Measurements from ENCODE around the gene SLC26A4.
"Not testable (repeated sequence)": the region's sequence is repeated elsewhere in the genome, so short reads cannot be mapped to it uniquely, and the experiment has no call there.

The SLC26A4 gene

DNA sequence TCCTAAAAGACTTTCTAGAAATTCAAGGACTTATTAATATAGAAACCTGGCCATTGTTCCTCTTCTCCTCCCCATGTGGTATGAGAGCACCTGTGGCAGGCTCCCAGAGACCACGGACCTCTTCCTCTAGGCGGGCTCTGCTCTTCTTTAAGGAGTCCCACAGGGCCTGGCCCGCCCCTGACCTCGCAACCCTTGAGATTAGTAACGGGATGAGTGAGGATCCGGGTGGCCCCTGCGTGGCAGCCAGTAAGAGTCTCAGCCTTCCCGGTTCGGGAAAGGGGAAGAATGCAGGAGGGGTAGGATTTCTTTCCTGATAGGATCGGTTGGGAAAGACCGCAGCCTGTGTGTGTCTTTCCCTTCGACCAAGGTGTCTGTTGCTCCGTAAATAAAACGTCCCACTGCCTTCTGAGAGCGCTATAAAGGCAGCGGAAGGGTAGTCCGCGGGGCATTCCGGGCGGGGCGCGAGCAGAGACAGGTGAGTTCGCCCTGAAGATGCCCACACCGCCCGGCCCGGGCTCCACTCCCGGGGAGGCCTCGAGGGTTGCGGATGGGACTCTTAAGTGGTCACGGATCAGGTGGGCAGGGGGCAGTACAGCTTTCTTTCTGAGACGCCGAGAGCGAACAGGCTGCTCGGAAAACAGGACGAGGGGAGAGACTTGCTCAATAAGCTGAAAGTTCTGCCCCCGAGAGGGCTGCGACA is at the start of gene SLC26A4:
Gene SLC26A4, plus strand, starts transcription at position 448 of the 700 bp plus-strand sequence. CDS start 814 bp downstream, outside the sequence.
- no peak for DNase-seq (ENCODE audit: low read depth)

DNA sequence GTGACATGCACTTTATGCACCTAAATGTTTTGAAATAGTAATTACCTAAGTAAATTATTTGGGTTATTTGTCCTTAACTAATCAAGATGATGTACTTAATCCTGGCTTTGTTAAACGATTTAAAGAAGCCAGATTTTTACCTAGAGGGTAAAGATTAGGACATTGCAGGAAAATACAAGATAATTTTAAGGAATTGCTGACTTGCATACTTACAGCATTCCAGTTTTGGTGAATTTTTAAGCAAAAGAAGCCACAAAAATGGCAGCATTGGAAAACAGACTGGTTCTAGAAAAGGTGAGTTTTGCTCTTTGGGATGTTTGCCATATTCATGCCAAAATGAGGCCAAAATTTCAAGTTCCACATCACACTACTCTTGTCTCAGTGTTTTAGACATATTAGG is 47.2 kb upstream of the SLC26A4 start:
- DNase-seq (ENCODE audit: low read depth), result no peak

DNA sequence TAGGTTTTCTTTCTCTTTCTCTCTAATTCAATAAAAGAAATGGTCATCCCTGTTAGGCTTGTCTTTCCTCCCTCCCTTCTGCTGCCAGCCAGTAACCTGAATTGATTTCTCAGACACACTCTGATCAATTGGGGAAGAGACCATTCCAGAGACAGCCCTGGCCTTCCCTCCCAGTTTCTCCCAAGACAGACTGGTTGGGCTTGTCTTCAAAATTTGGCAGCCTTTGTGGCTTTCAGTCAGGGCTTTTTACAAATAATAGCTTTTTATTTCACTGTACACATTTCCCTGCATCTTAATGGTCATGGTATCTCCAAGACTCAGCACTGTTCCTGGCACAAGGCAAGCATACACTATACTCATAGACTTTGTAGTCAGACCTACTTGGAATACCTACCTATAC is 46.7 kb upstream of the SLC26A4 start:
- DNase-seq (ENCODE audit: low read depth), result no peak

DNA sequence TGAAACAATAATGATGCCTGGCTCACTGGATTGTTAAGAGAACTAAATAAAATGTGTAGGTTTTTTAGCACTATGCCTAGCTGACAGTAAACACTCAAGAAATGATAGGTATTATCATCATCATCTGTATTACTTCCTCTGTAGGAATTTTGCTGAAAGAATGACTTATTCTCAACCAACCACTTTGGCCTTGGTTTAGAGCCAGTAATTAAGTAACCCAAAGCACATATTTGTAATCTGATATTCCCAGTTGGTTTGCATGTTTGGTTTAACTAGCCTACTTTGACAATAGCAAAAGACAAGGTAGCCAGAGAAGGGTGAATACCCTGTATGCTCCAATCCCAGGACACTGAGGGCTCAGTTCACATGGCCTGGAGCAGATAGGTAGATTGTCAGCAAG is 46.2 kb upstream of the SLC26A4 start:
- no peak for DNase-seq (ENCODE audit: low read depth)

DNA sequence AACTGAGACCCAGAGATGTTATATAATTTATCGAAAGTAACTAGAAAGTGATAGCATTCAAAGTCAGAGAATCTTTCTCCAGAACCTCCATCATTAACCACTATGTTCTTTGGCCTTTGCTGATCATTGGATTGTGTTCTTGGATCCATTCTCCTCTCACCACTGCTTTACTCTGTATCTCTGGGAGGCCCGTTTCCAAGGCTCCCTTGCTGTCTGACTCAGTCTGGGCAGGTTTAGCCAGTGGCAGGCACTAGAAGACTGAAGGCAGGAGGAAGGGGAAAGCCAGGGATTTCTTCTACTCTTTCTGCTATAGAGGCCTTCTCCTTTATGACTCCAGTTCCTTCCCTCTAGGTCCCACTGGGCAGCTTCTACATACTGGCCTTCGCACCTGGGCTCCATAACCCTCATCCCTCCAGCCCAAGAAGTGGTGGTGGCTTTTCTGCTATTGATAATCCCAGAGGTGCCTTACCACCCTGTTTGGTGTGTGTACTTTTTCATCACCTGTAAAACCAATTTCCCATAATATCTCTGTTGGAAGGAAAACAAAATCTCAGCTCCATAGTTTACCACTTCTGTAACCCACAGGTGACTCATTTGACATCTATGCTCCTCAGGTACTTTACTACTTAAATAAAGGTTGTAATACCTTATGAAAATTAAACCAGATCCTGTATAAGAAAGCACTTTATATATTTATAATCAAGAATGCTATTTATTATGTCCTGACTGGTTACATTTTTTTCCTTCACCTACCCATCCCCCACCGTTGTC is 44.5 kb upstream of the SLC26A4 start:
- no peak for DNase-seq (ENCODE audit: low read depth)

DNA sequence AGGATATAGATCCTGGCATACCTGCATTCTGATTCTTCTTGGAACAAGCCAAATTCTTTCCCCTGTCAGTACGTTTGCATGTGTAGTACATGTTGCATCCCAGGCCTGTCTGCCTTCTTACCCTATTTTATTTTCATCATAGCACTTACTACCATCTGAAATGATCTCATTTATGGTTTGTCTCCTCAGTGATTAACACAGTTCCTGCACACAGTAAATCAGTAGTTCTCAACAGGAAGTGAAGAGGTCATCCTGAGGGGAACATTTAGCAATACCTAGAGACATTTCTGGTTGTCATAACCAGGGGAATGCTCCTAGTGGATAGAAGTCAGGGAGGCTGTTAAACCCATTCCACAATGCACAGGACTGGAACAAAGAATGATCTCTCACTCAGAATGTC is 38.2 kb upstream of the SLC26A4 start:
- no peak for DNase-seq (ENCODE audit: low read depth)

DNA sequence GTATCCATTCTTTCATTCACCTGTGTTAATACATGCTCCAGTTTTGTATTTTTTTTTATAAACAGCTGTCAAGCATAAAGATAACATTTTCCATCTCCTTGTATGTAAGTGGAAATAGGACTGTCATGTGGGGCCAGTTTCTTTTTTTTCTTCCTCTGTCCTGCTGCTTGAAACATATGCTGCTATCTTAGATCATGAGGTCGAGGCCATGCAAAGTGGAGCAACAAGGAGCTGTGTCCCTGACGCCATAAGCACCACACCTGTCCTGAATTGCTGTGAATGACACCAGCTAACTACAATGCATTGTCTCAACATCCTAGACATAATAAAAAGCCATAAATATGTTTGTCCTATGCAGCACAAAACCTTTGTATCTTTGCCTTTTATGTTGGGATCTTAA is 37.7 kb upstream of the SLC26A4 start:
- DNase-seq (ENCODE audit: low read depth), result no peak

DNA sequence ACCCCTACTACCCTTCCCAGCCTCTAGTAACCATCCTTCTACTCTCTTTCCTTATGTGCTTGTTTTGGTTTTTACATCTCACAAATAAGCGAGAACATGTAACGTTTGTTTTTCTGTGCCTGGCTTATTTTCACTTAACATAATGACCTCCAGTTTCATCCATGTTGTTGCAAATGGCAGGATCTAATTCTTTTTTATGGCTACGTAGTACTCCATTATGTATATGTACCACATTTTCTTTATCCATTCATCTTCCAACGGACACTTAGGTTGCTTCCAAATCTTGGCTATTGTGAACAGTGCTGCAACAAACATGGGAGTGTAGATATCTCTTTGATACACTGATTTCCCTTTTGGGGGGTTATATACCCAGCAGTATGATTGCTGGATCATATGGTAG is 33.6 kb upstream of the SLC26A4 start:
- no peak for DNase-seq (ENCODE audit: low read depth)

DNA sequence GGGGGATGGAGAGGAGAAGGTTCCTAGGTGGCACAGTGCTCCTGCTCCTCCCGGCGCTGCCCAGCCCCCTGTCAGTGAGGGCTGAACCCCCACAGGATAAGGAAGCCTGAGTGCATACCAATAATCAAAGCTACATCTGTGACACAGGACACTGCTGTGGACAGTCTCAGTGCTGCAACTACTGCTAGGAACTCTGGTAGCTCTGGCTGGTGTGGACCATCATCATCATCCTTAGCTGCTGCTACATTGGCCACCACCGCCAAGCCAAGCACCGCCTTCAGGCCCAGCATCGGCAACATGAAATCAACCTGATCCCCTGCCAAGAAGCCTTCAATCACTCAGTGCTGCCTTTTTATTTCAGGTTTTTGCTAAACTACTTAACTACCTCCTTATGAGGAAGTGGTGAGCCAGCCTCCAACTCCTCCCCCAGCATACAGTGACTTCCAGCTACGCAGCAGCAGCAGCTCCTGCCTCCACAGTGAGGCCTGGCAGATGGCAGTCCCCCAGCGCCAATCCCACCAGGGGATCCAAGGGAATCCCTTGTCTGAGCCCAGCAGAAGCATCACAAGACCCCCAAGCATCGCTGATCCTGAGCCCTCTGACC is 32.1 kb upstream of the SLC26A4 start:
- no peak for DNase-seq (ENCODE audit: low read depth)

DNA sequence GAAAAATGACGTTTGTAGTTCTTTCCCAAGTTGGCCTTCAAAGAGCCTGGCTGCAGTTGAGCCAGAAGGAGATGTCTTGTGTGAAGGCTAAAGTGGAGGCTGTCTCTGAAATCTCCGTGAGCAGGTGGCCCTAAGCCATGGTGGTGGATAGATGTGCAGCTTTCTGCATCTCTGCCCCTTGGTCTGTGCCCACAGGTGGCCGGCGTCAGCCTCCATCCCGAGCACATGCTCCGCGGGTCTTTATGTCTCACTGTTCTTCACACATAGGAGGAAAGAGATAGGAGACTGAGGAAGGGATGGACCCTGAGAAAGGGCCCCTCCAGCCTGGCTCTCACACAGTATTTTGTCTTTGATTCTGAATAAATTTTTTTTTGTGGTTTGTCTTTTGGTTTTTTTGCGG is 30.3 kb upstream of the SLC26A4 start:
- DNase-seq (ENCODE audit: low read depth), result no peak

DNA sequence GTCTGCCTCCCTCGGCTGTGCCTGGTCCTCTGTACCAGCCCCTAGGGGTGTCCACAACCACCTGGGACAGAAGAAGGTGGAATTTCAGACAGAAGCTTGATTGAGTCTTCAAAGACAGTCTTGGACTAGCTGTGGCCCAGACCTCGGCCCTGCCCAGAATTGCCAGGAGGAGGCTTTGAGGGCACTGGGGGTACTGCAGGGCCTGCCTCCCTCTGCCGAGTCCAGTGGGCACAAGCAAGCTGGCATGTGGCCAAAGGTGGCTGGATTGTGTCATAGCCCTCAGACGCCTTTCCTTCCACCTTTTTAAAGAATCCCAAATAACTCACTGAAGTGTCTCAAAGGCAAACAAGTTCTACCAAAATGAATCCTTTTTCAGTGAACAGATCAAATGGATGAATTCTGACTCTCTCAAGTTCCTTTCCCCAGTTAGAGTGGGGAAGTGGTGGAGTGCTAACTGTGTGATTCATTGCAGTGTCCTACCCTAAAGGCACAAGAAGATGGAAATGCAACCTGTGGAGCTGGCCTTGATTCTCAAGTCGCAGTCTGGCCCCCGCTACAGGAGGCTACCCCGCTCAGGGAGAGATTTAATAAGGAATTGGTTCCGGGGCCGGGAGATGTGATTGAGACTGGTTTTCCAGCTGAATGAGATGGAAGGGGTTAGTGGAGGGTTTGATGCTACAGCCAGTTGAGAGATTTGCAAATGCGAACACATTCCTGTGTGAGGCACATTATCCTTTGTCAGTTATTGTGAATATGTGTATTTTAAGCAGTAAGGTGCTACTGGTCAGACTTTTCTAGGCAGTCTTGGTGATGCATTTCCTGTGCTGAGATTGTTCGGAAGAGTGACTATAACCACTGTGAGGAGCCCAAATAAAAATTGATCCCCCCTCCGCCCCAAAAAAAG is 28.8 kb upstream of the SLC26A4 start:
- no peak for DNase-seq (ENCODE audit: low read depth)

DNA sequence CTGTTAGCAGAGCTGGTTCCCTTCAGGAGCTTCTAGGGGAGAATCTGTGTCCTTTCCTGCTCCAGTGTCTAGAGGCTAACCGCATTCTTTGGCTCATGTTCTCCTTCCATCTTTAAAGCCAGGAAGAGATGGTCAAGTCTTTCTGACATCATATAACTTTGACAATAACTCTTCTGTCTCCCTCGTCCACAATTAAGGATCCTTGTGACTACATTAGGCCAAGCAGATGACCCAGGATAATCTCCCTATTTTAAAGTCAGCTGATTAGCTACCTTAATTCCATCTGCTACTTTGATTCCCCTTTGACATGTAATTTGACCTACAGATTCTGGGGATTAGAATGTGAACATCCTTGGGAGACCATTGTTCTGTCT is 28.1 kb upstream of the SLC26A4 start:
- no peak for DNase-seq (ENCODE audit: low read depth)

DNA sequence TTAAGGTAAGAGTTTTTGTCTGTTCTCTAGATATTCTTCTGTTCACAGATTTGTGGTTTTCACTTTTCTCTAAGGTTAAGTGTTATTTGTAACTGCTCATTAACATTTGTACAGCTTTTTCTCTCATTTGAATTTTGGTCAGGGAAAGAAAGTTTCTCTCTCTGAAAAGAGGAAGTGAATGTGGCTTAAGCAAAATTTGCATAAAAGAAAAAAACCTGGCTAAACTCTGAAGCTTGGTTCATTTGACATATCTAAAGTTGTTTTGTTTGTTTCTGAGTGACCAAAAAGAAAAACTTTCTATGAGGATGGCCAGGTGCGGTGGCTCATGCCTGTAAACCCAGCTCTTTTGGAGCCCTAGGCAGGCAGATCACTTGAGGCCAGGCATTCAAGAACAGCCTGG is 22.0 kb upstream of the SLC26A4 start:
- DNase-seq (ENCODE audit: low read depth), result no peak

DNA sequence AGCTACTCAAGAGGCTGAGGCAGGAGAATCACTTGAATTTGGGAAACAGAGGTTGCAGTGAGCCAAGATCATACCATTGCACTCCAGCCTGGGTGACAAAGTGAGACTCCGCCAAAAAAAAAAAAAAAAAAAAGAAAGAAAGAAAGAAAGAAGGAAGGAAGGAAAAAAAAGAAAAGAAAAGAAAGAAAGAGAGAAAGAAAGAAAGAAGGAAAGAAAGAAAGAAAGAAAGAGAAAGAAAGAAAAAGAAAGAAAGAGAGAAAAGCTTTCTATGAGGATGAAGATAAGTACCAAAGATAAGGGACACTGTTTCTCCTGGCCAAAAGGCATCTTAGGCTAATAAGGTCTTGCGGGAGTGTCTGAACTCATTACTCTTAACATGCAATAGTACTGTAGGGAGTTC is 21.6 kb upstream of the SLC26A4 start:
- DNase-seq (ENCODE audit: low read depth), result not testable (repeated sequence)

DNA sequence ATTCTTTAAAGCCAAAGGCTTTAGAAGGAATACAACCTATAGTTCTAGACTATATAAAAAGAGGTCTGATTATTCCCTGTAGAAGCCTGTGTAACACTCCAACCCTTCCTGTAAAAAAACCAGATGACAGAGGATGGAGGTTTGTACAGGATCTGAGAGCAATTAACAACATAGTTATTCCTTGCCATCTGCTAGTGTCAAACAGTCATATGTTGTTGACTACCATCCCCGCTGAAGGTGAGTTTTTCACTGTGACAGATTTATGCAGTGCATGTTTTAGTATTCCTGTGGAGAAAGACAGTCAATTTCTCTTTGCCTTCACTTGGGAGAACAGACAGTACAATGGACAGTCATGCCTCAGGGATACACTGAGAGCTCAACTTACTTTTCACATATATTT is 19.0 kb upstream of the SLC26A4 start:
- no peak for DNase-seq (ENCODE audit: low read depth)

DNA sequence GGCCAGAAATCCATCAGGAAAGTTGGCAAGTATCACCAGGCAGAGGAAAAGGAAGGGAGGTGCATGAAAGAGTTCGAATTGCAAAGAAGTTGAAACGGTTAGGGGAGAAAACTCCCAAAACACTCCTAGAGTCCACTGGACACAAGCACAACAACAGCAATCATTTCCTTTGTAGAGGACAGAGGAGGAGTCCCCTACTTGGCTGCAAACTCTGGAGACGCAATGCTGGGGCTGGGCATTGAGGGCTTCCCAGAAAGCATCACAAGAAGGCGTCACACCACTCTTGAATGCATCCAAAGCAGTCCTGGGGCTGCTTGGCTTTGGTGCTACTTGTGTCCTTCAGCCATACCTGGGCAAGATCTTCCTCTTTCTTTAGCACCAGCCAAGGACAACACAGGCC is 18.1 kb upstream of the SLC26A4 start:
- no peak for DNase-seq (ENCODE audit: low read depth)

DNA sequence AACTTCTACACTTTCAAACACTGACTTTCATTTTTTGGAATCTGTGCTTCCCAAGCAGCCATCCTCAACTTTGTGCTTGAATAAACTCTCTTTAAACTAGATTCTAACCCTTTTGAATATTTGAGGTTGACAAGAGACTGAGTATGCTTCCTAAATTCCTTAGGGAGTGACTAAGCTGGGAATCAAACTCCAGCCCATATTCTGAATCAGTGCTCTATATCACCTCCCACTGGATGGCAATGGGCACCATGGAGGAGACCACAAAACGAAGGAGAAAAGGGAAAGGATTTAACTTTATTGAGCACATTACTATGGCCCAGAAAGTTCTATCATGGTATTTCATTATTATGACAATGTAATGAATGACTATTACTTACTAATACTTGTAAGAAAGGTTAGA is 17.2 kb upstream of the SLC26A4 start:
- no peak for DNase-seq (ENCODE audit: low read depth)

DNA sequence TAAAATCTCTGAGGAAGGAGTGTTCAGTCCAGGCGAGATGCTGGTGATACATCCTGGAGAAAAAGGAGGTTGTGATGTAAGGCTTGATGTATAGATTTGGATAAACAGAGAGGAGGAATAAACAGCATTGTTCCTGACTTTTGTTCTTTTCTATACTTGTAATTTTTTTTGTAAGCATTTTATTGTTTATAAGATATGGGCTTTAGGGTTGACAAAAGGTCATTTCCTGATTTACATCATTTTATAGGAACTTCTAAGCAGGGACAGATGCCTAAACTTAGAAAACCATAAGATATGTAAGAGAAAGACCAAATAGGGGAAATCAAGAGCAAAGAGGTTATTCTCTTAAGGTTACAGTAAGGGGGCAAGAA is 16.7 kb upstream of the SLC26A4 start:
- DNase-seq (ENCODE audit: low read depth), result no peak

DNA sequence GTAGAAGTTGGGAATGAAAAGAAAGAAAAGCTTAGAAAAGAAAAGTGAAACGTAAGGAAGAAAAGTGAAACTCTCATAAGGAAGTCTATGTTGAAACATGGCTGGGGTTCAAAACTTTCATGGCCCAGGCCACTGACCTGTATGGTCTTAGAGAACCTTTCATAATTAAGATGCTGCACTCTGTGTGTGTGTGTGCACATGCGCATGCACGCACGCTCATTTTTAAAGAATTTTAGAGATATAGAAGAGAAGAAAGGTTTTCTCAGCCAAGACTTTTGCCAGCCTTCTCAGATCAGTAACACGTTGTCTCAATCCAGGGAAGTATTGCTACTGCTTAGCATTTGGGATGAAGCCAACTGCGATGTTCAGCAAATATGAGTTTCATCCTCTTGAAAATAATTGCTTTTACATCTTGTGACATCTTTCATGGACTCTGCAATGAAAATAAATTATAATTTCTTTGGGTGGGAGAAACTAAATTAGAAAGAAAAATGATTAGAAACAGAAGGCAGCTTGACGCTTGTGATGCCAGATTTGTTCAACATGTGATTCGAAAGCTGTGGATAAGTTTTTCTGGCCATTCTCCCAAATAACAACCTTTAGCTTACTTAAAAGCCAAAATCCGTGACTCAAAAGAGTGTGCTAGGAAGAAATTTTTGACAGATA is 16.2 kb upstream of the SLC26A4 start:
- DNase-seq (ENCODE audit: low read depth), result no peak

DNA sequence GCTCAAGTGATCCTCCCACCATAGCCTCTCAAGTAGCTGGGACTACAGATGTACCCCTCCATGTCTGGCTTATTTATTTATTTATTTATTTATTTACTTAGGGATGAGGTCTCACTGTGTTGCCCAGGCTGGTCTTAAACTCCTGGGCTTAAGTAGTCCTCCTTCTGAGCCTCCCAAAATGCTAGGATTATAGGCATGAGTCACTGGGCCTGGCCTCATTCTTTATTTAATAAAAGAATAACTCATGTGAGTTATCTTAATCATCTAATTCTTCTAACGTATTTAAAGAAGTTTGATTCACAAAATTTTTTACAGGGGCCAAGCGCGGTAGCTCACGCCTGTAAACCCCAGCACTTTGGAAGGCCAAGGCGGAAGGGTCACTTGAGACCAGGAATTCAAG is 8.0 kb upstream of the SLC26A4 start:
- no peak for DNase-seq (ENCODE audit: low read depth)

DNA sequence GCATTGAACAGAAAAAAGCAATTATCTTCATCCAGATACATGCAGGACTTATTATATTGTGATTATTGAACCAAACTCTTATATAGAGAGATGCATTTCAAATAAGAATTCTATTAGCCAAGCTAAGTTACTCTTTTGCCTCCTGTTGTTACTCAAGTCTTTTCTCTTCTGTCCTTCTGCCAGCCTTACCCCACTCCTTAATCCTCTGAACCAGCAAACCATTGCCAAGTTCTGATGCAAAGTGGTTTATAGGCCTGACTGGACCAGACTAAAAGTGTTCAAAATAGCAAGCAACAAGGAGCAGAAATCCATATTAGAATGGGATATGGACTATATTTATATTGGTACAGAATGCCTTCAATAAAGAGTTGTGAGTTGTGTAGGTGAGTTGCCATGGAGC is 2.2 kb upstream of the SLC26A4 start:
- DNase-seq (ENCODE audit: low read depth), result no peak

DNA sequence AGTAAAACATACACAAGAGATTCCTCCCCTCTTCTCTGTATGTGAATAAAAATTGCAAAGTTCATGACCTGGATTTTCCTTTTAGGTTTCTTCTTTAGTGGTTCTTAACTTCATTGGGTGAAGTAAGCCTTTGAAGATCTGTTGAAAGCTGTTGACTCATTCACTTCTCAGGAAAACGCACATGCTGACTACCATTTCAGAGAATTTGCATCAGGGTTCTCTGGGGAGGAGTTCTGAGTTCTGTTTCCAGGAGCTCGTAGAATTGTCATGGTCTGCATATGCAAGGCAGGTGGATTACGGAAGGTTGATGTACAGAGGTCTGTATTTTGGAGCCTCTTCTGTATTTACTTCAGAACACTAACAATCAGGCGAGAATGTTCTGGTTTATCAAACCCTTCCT is 962 bp upstream of the SLC26A4 start:
- no peak for DNase-seq (ENCODE audit: low read depth)

Data from activated T-cell treated with anti-CD3 and anti-CD28 coated beads for 1 hour (primary cell).